Suprapubic skin (tissue), 4 donors: ENCODE data around the gene CEP295NL. TPM values are rescaled to one million over a fixed set of nuclear protein-coding genes. Genes with fewer than 3 reads are reported as not detected.

Experiments
- DNase-seq, 2 donors: peaks; one replicate each; pipeline ENCODE4 v3.0.0-alpha.2; 2019; ENCODE audit warnings: low spot score in 2 of 2
- H3K27ac ChIP-seq: fragments of 200-600 bp; sonication (generic); one replicate; pipeline ENCODE4 v1.5.1; 2019
- H3K27me3 ChIP-seq: fragments of 200-600 bp; sonication (generic); one replicate; pipeline ENCODE4 v1.5.1; 2019
- H3K36me3 ChIP-seq: fragments of 200-600 bp; sonication (generic); one replicate; pipeline ENCODE4 v1.5.1; 2019
- H3K4me1 ChIP-seq: fragments of 200-600 bp; sonication (generic); one replicate; pipeline ENCODE4 v1.5.1; 2019
- H3K4me3 ChIP-seq: fragments of 200-600 bp; sonication (generic); one replicate; pipeline ENCODE4 v1.5.1; 2019; ENCODE audit warnings: mild to moderate bottlenecking
- H3K9me3 ChIP-seq: fragments of 200-600 bp; sonication (generic); one replicate; pipeline ENCODE4 v1.5.1; 2019
- EP300 ChIP-seq: sonication (generic); formaldehyde crosslinking; IDR thresholded peaks from one replicate; pipeline ENCODE4 v1.6.1; 2017; ENCODE audit warnings: antibody characterized with exemption
- POLR2A ChIP-seq, 2 donors: fragments of 450-650 bp; IDR thresholded peaks; one replicate each; pipeline ENCODE4 v1.6.1; 2017; ENCODE audit warnings: antibody characterized with exemption in 2 of 2, mild to moderate bottlenecking in 2 of 2, moderate library complexity in 2 of 2
- POLR2AphosphoS5 ChIP-seq, 3 donors: sonication (generic); formaldehyde crosslinking; IDR thresholded peaks; one replicate each; pipeline ENCODE4 v1.6.1; 2017; ENCODE audit warnings: antibody characterized with exemption in 3 of 3
- WGBS: methylation state at CpG from one replicate; pipeline ENCODE4 v1.1.5; 2018; 5-methylcytosine and 5-hydroxymethylcytosine counted together
- total RNA-seq, 4 donors: library from RNA; depleted of rRNA; stranded (reverse); fragments of >200 nt; gene quantifications; one replicate each; pipeline ENCODE4 v1.1.0, GENCODE V29; 2016
- TF ChIP-seq, protein P1 (sequence below), 2 donors: fragments of 200-600 bp in 1 of 2; fragments of 450-650 bp in 1 of 2; sonication (generic) in 1 of 2; IDR thresholded peaks; one replicate each; pipeline ENCODE4 v1.5.1; 2016 to 2019; ENCODE audit warnings: antibody characterized with exemption in 2 of 2, mild to moderate bottlenecking in 1 of 2, moderate library complexity in 1 of 2

The CEP295NL gene
- total RNA-seq, 4 donors from 2014 or later: 2.4 to 11.1 (median 3.5) TPM

GRCh38 chr17:78889531-78889930, 13.5 kb downstream of the CEP295NL start:
- Histone ChIP-seq H3K27ac (peak overlapping the region; percentile 64), H3K27me3 (no peaks in the 10 kb centered on the region), H3K4me1 (peaks cover 63% of the 10 kb centered on the region), H3K9me3 (no peaks in the 10 kb centered on the region), H3K36me3 (peaks cover 6% of the 10 kb centered on the region), H3K4me3 (no peak overlapping the region)
- TF ChIP-seq, protein P1, sequence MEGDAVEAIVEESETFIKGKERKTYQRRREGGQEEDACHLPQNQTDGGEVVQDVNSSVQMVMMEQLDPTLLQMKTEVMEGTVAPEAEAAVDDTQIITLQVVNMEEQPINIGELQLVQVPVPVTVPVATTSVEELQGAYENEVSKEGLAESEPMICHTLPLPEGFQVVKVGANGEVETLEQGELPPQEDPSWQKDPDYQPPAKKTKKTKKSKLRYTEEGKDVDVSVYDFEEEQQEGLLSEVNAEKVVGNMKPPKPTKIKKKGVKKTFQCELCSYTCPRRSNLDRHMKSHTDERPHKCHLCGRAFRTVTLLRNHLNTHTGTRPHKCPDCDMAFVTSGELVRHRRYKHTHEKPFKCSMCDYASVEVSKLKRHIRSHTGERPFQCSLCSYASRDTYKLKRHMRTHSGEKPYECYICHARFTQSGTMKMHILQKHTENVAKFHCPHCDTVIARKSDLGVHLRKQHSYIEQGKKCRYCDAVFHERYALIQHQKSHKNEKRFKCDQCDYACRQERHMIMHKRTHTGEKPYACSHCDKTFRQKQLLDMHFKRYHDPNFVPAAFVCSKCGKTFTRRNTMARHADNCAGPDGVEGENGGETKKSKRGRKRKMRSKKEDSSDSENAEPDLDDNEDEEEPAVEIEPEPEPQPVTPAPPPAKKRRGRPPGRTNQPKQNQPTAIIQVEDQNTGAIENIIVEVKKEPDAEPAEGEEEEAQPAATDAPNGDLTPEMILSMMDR (IDR thresholded peaks at IDR 0.05): no peak
- TF ChIP-seq POLR2A (IDR thresholded peaks at IDR 0.05) (no peak), POLR2AphosphoS5 (IDR thresholded peaks at IDR 0.05) (no peak), EP300 (no peak)
- 76% methylated on average over 8 of the region's 8 CpGs for WGBS
- DNase-seq: no peak

- TF ChIP-seq POLR2A (IDR thresholded peaks at IDR 0.05) (no peak), POLR2AphosphoS5 (IDR thresholded peaks at IDR 0.05) (no peak), EP300 (no peak)
- TF ChIP-seq, protein P1 (IDR thresholded peaks at IDR 0.05): no peak
- peaks cover 68% of the 10 kb centered on the region for H3K4me1 ChIP-seq
- no peak for DNase-seq
- H3K27ac ChIP-seq: no peak overlapping the region
- peaks cover 6% of the 10 kb centered on the region for H3K36me3 ChIP-seq
- WGBS: 69% methylated on average over 10 of the region's 10 CpGs
- no peaks in the 10 kb centered on the region for H3K27me3 ChIP-seq
- H3K4me3 ChIP-seq: no peak overlapping the region
- no peaks in the 10 kb centered on the region for H3K9me3 ChIP-seq
Measured at GRCh38 chr17:78888941-78889518, 14.0 kb downstream of the CEP295NL start.

DNA sequence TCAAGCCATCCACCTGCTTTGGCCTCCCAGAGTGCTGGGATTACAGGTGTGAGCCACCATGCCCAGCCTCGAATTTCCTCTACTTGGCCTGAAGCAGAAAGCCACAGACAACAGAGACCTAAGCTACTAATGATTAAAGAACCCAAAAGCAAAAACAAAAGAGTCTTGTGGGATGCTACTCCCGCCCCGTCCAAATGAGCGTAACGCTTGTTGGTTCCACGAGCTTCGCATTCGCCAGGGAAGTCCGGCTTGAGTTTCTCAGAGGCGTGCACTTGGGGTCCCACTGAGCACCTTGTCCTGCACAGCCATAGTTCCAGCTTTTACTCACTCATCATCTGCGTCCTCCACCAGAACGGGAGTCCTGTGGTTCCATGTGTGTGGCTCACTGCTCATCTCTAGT, 16.0 kb downstream of the CEP295NL start:
- no peak for DNase-seq
- Histone ChIP-seq H3K4me1 (peaks cover 69% of the 10 kb centered on the region), H3K27me3 (no peaks in the 10 kb centered on the region), H3K4me3 (no peak overlapping the region), H3K27ac (no peak overlapping the region), H3K36me3 (no peaks in the 10 kb centered on the region), H3K9me3 (no peaks in the 10 kb centered on the region)
- TF ChIP-seq POLR2AphosphoS5 (IDR thresholded peaks at IDR 0.05): no peak
- WGBS: 90% methylated on average over 12 of the region's 12 CpGs

- Histone ChIP-seq H3K9me3 (no peaks in the 10 kb centered on the region), H3K4me3 (no peak overlapping the region), H3K4me1 (peaks cover 68% of the 10 kb centered on the region), H3K27me3 (no peaks in the 10 kb centered on the region), H3K36me3 (no peaks in the 10 kb centered on the region), H3K27ac (peak overlapping the region; percentile 95)
- DNase-seq: no peak
- WGBS: 80% methylated on average over 6 of the region's 8 CpGs
- no peak for TF ChIP-seq POLR2A (IDR thresholded peaks at IDR 0.05)
- TF ChIP-seq, protein P1 (IDR thresholded peaks at IDR 0.05): no peak
- TF ChIP-seq POLR2AphosphoS5 (IDR thresholded peaks at IDR 0.05): no peak
- TF ChIP-seq EP300: no peak
Measured at GRCh38 chr17:78885956-78886355, 17.0 kb downstream of the CEP295NL start.

- WGBS: 88% methylated on average over 23 of the region's 24 CpGs
- peaks cover 70% of the 10 kb centered on the region for H3K4me1 ChIP-seq
- H3K9me3 ChIP-seq: no peaks in the 10 kb centered on the region
- no peak overlapping the region for H3K4me3 ChIP-seq
- TF ChIP-seq EP300 (no peak), POLR2AphosphoS5 (IDR thresholded peaks at IDR 0.05) (no peak), POLR2A (IDR thresholded peaks at IDR 0.05) (no peak)
- TF ChIP-seq, protein P1 (IDR thresholded peaks at IDR 0.05): no peak
- H3K27ac ChIP-seq: peak overlapping the region; percentile 95
- H3K36me3 ChIP-seq: no peaks in the 10 kb centered on the region
- H3K27me3 ChIP-seq: no peaks in the 10 kb centered on the region
- DNase-seq: no peak
Measured at GRCh38 chr17:78884876-78885667, 17.9 kb downstream of the CEP295NL start.
